Spleen (tissue), 11 donors: ENCODE measurements around the gene TENM4. TPM values are rescaled to one million over a fixed set of nuclear protein-coding genes. Genes with fewer than 3 reads are reported as not detected.

Experiments
- DNase-seq: peaks from one replicate; pipeline ENCODE4 v3.0.0-alpha.2; 2020
- H3K27ac ChIP-seq, 8 donors: fragments of 200-600 bp; sonication (generic) in 7 of 8; 1 replicate in 4 of 8; 2 replicates in 4 of 8; pipeline versions ENCODE4 v1.5.0 to v1.8.0; 2016 to 2021; ENCODE audit warnings: inconsistent platforms in 4 of 8, mild to moderate bottlenecking in 4 of 8, moderate library complexity in 1 of 8
- H3K27me3 ChIP-seq, 7 donors: fragments of 200-600 bp; sonication (generic) in 6 of 7; replicated peaks in 1 of 7; 1 replicate in 4 of 7; 2 replicates in 3 of 7; pipeline versions ENCODE4 v1.5.0 to v1.8.0; 2016 to 2021; ENCODE audit warnings: inconsistent platforms in 3 of 7, mild to moderate bottlenecking in 1 of 7
- H3K36me3 ChIP-seq, 6 donors: fragments of 200-600 bp; sonication (generic) in 5 of 6; 1 replicate in 4 of 6; 2 replicates in 2 of 6; pipeline versions ENCODE4 v1.5.0 to v1.8.0; 2016 to 2021; ENCODE audit warnings: inconsistent platforms in 2 of 6
- H3K4me1 ChIP-seq, 6 donors: fragments of 200-600 bp; sonication (generic) in 5 of 6; 1 replicate in 3 of 6; 2 replicates in 3 of 6; pipeline versions ENCODE4 v1.5.0 to v1.8.0; 2016 to 2021; ENCODE audit warnings: inconsistent platforms in 3 of 6
- H3K4me3 ChIP-seq, 8 donors: fragments of 200-600 bp; sonication (generic) in 7 of 8; 1 replicate in 4 of 8; 2 replicates in 4 of 8; pipeline versions ENCODE4 v1.5.0 to v1.8.0; 2016 to 2021; ENCODE audit warnings: inconsistent platforms in 4 of 8, mild to moderate bottlenecking in 4 of 8, moderate library complexity in 2 of 8
- H3K9me3 ChIP-seq, 8 donors: fragments of 200-600 bp; sonication (generic) in 7 of 8; 1 replicate in 4 of 8; 2 replicates in 4 of 8; pipeline versions ENCODE4 v1.5.0 to v1.8.0; 2016 to 2021; ENCODE audit warnings: inconsistent platforms in 4 of 8
- POLR2A ChIP-seq, 3 donors: fragments of 450-650 bp; IDR thresholded peaks; one replicate each; pipeline ENCODE4 v1.5.1; 2017; ENCODE audit warnings: antibody characterized with exemption in 3 of 3, mild to moderate bottlenecking in 1 of 3
- POLR2AphosphoS5 ChIP-seq, 3 donors: sonication (generic); formaldehyde crosslinking; IDR thresholded peaks; one replicate each; pipeline ENCODE4 v1.5.1; 2017; ENCODE audit warnings: antibody characterized with exemption in 3 of 3
- WGBS, 5 donors: extraction: QIAGEN DNeasy Blood & Tissue Kit in 3 of 5; methylation state at CpG; one replicate each; pipeline versions ENCODE4 v1.1.5 to v1.1.7; 2013 to 2018; 5-methylcytosine and 5-hydroxymethylcytosine counted together
- intact Hi-C: fragments of 100-400 bp; cut with DNase I; formaldehyde crosslinking; loops from one replicate; pipeline ENCODE4 v1.15.0; 2023; ENCODE audit warnings: low total_unique reads
- polyA plus RNA-seq, 3 donors: library from polyadenylated mRNA; stranded (reverse); fragments of 200-250 nt; gene quantifications; one replicate each; pipeline ENCODE4 v1.2.1, GENCODE V29; 2013
- total RNA-seq, 7 donors: library from RNA; depleted of rRNA in 3 of 7; stranded (reverse); fragments of >200 nt in 3 of 7; fragmentation: NEBNext Ultra II Directional in 4 of 7; extraction: Animal tissue kit (Norgen Biotek cat#: 25700) in 4 of 7; gene quantifications; one replicate each; pipeline versions ENCODE4 v1.1.0 to v1.2.1, GENCODE V29; 2016 to 2021
- TF ChIP-seq, protein P1 (sequence below), 11 experiments: fragments of 200-600 bp in 7 of 11; fragments of 450-650 bp in 4 of 11; sonication (generic) in 4 of 11; IDR thresholded peaks in 8 of 11; conservative IDR thresholded peaks in 3 of 11; 1 replicate in 7 of 11; 2 replicates in 4 of 11; pipeline versions ENCODE4 v1.4.0 to v1.8.0; 2016 to 2021; ENCODE audit warnings: antibody characterized with exemption in 11 of 11, inconsistent platforms in 4 of 11, mild to moderate bottlenecking in 1 of 11
- donor health status: healthy with polysubstance abuse.
- donor health status: DM: no; HTN: no; CAD: no; lungs with moderate emphysema.
- donor health status: DM: no; HTN: no; CAD: no.
- donor health status: Bipolar disorder and iron deficiency.
- donor health status: healthy.
- donor health status: DM: no; HTN: no; CAD: no.
- donor health status: DM: yes; HTN: yes; CAD: no.

TENM4 gene
- total and polyA plus RNA-seq, 10 donors, result 0.09 to 4.5 (median 1.2) TPM

DNA sequence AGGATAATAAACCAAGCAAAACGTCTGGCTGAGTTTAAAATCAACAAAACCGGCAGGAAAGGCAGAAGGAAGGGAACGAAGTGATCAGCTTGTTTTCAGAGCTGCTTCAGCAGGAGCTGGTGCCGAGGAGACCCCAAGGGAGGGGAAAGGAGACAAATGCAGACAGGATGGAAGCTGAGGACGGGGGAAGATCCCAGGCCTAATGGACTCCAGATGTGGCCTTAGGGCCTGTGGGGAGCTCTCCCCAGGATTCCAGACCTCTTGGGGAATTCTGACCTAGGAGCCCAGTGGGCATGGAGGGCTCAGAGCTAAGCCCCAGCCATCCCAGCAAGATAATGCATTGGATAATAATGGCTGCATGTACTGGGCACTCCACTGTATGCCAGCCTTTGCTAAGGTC is 654.7 kb downstream of the TENM4 start:
- H3K27ac ChIP-seq, result no peak overlapping the region
- DNase-seq, result no peak
- no peaks in the 10 kb centered on the region for H3K36me3 ChIP-seq
- no peak overlapping the region for H3K4me3 ChIP-seq
- intact Hi-C loops, result no loop called here
- WGBS, 5 donors, result 50 to 58% (median 54%) methylated on average over 5 of the region's 5 CpGs
- TF ChIP-seq POLR2A (IDR thresholded peaks at IDR 0.05) (no peak), POLR2AphosphoS5 (IDR thresholded peaks at IDR 0.05) (no peak)
- TF ChIP-seq, protein P1, sequence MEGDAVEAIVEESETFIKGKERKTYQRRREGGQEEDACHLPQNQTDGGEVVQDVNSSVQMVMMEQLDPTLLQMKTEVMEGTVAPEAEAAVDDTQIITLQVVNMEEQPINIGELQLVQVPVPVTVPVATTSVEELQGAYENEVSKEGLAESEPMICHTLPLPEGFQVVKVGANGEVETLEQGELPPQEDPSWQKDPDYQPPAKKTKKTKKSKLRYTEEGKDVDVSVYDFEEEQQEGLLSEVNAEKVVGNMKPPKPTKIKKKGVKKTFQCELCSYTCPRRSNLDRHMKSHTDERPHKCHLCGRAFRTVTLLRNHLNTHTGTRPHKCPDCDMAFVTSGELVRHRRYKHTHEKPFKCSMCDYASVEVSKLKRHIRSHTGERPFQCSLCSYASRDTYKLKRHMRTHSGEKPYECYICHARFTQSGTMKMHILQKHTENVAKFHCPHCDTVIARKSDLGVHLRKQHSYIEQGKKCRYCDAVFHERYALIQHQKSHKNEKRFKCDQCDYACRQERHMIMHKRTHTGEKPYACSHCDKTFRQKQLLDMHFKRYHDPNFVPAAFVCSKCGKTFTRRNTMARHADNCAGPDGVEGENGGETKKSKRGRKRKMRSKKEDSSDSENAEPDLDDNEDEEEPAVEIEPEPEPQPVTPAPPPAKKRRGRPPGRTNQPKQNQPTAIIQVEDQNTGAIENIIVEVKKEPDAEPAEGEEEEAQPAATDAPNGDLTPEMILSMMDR (IDR thresholded peaks at IDR 0.05 in 8 of 11, conservative IDR thresholded peaks at IDR 0.05 in 3 of 11), result no peak
- H3K27me3 ChIP-seq, result peaks cover 0 to 33% (median 0%) of the 10 kb centered on the region in 7 donors
- no peaks in the 10 kb centered on the region for H3K4me1 ChIP-seq
- no peaks in the 10 kb centered on the region for H3K9me3 ChIP-seq

DNA sequence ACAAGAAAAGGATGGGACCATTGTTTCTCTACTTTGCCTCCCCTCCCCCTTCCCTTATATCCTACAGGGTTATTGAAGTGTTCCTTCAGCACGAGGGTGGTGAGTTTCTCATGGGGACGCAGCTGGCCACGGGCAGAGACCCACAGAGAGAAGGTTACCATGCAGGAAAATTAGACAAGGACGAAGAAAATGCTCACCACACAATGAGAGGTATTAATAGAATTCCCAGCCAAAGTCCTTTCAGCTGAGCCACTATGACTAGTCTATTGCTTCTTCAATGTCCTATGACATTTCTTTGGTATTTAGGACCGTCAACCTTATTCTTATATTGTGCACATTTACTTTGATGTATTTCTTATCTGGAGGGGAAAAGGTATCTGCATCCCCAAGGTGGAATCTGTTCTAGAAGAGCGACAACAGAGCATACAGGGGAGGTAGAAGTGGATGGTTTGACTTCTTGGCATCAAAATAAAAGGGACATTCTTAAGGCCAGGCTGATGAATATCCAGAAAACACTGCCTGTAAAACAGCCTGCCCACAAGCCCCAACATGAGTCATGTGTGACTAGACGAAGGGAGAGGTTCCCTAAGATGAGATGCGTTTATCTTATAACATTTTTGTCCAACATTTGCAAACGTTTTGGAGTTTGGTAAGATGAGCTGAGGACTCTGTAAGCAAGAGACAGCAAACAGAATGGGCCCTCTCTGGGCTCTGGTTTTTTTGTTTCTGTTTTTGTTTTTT is 656.3 kb downstream of the TENM4 start:
- DNase-seq, result no peak
- no peaks in the 10 kb centered on the region for H3K9me3 ChIP-seq
- H3K27ac ChIP-seq, result no peak overlapping the region
- WGBS, 5 donors, result 48 to 63% (median 55%) methylated on average over 9 of the region's 9 CpGs
- H3K4me1 ChIP-seq, result no peaks in the 10 kb centered on the region
- no peaks in the 10 kb centered on the region for H3K36me3 ChIP-seq
- no peak overlapping the region for H3K4me3 ChIP-seq
- intact Hi-C loops, result no loop called here
- peaks cover 0 to 33% (median 0%) of the 10 kb centered on the region in 7 donors for H3K27me3 ChIP-seq
- TF ChIP-seq POLR2AphosphoS5 (IDR thresholded peaks at IDR 0.05), result no peak
- TF ChIP-seq, protein P1 (IDR thresholded peaks at IDR 0.05 in 8 of 11, conservative IDR thresholded peaks at IDR 0.05 in 3 of 11), result no peak

DNA sequence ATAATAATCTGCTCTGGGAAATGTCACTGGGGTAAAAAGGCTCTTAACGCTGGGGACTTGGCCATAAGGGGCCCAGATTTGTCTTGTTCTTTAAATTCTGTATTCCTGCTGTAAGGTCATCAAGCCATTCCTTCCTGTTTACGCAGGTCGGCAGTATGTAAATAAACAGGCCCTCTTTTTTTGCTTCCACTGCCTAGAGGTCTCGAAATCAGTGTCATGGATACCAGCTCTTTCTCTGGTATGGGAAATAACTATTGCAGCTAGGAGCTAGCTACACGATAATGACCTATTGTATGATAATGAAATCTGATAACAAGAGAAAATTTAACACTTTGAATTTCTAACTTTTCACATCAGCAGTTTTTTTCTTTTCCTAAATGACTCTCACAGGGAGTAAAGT is 657.0 kb downstream of the TENM4 start:
- DNase-seq, result no peak
- WGBS, 5 donors, result 30 to 36% (median 30%) methylated on average over 5 of the region's 5 CpGs
- intact Hi-C loops, result no loop called here
- Histone ChIP-seq H3K4me3 (no peak overlapping the region), H3K27ac (no peak overlapping the region), H3K36me3 (no peaks in the 10 kb centered on the region), H3K4me1 (no peaks in the 10 kb centered on the region), H3K27me3 (peaks cover 0 to 33% (median 0%) of the 10 kb centered on the region in 7 donors), H3K9me3 (no peaks in the 10 kb centered on the region)
- TF ChIP-seq POLR2A (IDR thresholded peaks at IDR 0.05) (no peak), POLR2AphosphoS5 (IDR thresholded peaks at IDR 0.05) (no peak)
- TF ChIP-seq, protein P1 (IDR thresholded peaks at IDR 0.05 in 8 of 11, conservative IDR thresholded peaks at IDR 0.05 in 3 of 11), result no peak

DNA sequence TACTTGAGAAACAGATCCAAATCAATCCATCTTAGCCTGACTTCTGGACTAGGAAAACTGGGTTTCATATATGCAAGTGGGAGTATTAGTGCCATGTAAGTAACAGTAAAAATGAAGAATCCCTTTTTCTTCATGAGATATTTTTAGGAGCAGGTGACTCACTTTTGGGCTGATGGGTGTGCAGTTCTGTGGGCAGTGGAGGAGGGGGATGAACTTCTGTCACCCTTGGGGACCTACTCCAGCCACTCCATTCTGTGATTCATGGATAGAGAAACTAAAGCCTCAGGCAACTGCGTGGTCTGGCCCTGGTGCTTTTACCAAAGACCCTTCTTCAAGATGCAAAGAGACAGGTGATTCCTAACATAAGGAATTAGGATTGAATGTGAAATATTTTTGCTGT is 657.5 kb downstream of the TENM4 start:
- TF ChIP-seq, protein P1 (IDR thresholded peaks at IDR 0.05 in 8 of 11, conservative IDR thresholded peaks at IDR 0.05 in 3 of 11), result no peak
- TF ChIP-seq POLR2A (IDR thresholded peaks at IDR 0.05) (no peak), POLR2AphosphoS5 (IDR thresholded peaks at IDR 0.05) (no peak)
- no peaks in the 10 kb centered on the region for H3K9me3 ChIP-seq
- H3K27ac ChIP-seq, result no peak overlapping the region
- DNase-seq, result no peak
- H3K4me1 ChIP-seq, result no peaks in the 10 kb centered on the region
- H3K36me3 ChIP-seq, result no peaks in the 10 kb centered on the region
- WGBS, 5 donors, result 70 to 88% (median 79%) methylated on average over 1 of the region's 1 CpG
- no peak overlapping the region for H3K4me3 ChIP-seq
- intact Hi-C loops, result no loop called here
- H3K27me3 ChIP-seq, result peaks cover 0 to 33% (median 0%) of the 10 kb centered on the region in 7 donors
